HepG2 (cell line): ENCODE measurements around the gene PPP2R2D.

Source experiments
- ATAD3A ChIP-seq: sonication (generic); formaldehyde crosslinking; IDR thresholded peaks from 2 replicates; pipeline ENCODE4 v1.4.0; 2020; ENCODE audit warnings: missing genetic modification reagents
- CEBPB ChIP-seq: IDR thresholded peaks from 2 replicates; pipeline ENCODE4 v1.6.1; 2011; ENCODE audit warnings: low read depth, low read length, improper control_type of control experiment, borderline replicate concordance
- EED ChIP-seq: sonication (generic); formaldehyde crosslinking; IDR thresholded peaks from 2 replicates; pipeline ENCODE4 v1.5.0; 2020; ENCODE audit warnings: mild to moderate bottlenecking, missing genetic modification reagents
- FOXM1 ChIP-seq: sonication (generic); formaldehyde crosslinking; IDR thresholded peaks from 2 replicates; pipeline ENCODE4 v1.5.0; 2020; ENCODE audit warnings: missing genetic modification reagents
- MYC ChIP-seq: sonication (generic); formaldehyde crosslinking; IDR thresholded peaks from 2 replicates; pipeline ENCODE4 v1.9.0; 2021; ENCODE audit warnings: missing genetic modification reagents, borderline replicate concordance
- POLR2A ChIP-seq, 2 experiments: IDR thresholded peaks; 2 replicates each; pipeline ENCODE4 v1.6.1; 2011; ENCODE audit warnings: low read depth in 2 of 2, low read length in 2 of 2, mild to moderate bottlenecking in 1 of 2, moderate library complexity in 1 of 2; ENCODE audit not compliant: insufficient read depth in 1 of 2
- PRPF4 ChIP-seq: fragments of 200-400 bp; formaldehyde crosslinking; IDR thresholded peaks from 2 replicates; pipeline ENCODE4 v1.6.1; 2016; ENCODE audit warnings: low read length, low read depth; ENCODE audit not compliant: poor library complexity, severe bottlenecking
- SP5 ChIP-seq: IDR thresholded peaks from 2 replicates; pipeline ENCODE4 v1.6.1; 2016; ENCODE audit warnings: low read depth, borderline replicate concordance
- TBL1XR1 ChIP-seq: fragments of 150-350 bp; IDR thresholded peaks from 2 replicates; pipeline ENCODE4 v1.6.1; 2014; ENCODE audit warnings: borderline replicate concordance, low read length; ENCODE audit not compliant: partially characterized antibody
- ZEB1 ChIP-seq: IDR thresholded peaks from 2 replicates; pipeline ENCODE4 v1.6.1; 2012; ENCODE audit warnings: mild to moderate bottlenecking, low read depth, inconsistent platforms; ENCODE audit not compliant: insufficient replicate concordance
- ZFP90 ChIP-seq: sonication (generic); formaldehyde crosslinking; IDR thresholded peaks from 2 replicates; pipeline ENCODE4 v1.8.0; 2022; ENCODE audit warnings: missing genetic modification reagents, mild to moderate bottlenecking, inconsistent platforms, borderline replicate concordance
- ZFX ChIP-seq: sonication (generic); formaldehyde crosslinking; IDR thresholded peaks from 2 replicates; pipeline ENCODE4 v1.4.0; 2020; ENCODE audit warnings: mild to moderate bottlenecking, low read depth, missing genetic modification reagents, moderate library complexity
- ZNF879 ChIP-seq: sonication (generic); formaldehyde crosslinking; IDR thresholded peaks from 2 replicates; pipeline ENCODE4 v1.8.1; 2023; ENCODE audit warnings: missing genetic modification reagents
- TF ChIP-seq, protein P1 (sequence below): sonication (generic); formaldehyde crosslinking; IDR thresholded peaks from 2 replicates; pipeline ENCODE4 v1.5.0; 2020; ENCODE audit warnings: mild to moderate bottlenecking, missing genetic modification reagents, moderate library complexity

DNA sequence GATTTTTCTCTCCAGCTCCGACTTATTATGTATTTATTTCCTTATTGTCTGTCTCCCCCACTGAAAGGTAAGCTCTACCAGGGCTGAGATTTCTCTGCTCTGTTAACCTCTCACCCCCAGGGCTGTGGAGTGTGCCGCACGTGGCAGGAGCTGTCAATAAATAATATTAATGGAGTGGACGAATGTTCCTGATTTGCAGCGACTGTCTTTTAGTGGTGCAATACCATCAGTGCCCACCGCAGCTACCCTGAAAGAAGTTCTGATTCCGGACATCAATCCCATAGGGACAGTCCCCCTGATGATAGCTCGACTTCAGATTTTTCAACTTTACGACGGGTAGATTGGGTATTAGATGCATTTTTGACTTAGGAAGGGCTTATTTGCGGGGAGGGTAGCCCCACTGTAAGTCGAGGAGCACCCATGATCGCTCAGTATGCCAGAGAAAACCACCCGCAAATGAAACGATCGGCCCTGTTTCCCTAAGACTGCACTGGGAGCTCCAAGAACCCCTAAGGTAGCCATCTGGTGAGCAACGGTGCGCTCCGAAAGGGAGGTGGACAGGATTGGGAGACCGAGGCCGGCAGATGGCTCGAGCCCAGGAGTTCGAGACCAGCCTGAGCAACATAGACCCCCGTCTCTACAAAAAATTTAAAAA lies 986 bp upstream of the PPP2R2D start:
- TF ChIP-seq, protein P1, sequence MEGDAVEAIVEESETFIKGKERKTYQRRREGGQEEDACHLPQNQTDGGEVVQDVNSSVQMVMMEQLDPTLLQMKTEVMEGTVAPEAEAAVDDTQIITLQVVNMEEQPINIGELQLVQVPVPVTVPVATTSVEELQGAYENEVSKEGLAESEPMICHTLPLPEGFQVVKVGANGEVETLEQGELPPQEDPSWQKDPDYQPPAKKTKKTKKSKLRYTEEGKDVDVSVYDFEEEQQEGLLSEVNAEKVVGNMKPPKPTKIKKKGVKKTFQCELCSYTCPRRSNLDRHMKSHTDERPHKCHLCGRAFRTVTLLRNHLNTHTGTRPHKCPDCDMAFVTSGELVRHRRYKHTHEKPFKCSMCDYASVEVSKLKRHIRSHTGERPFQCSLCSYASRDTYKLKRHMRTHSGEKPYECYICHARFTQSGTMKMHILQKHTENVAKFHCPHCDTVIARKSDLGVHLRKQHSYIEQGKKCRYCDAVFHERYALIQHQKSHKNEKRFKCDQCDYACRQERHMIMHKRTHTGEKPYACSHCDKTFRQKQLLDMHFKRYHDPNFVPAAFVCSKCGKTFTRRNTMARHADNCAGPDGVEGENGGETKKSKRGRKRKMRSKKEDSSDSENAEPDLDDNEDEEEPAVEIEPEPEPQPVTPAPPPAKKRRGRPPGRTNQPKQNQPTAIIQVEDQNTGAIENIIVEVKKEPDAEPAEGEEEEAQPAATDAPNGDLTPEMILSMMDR (CRISPR knock-in tag) = no peak
- TF ChIP-seq ZFP90 (CRISPR knock-in tag) (no peak), ZNF879 (CRISPR knock-in tag) (no peak), EED (CRISPR knock-in tag) (no peak), FOXM1 (CRISPR knock-in tag) (no peak), ATAD3A (CRISPR knock-in tag) (no peak), SP5 (CRISPR knock-in tag) (no peak), ZFX (CRISPR knock-in tag) (no peak), MYC (CRISPR knock-in tag) (no peak), TBL1XR1 (no peak), ZEB1 (no peak), POLR2A (IDR thresholded peaks at IDR 0.05; ENCODE audit: insufficient read depth in 1 of 2, low read depth in 2 of 2, low read length in 2 of 2) (no peak), PRPF4 (no peak), CEBPB (no peak)
